ENCODE results near the gene MBD3L4. TPM values are rescaled to one million over a fixed set of nuclear protein-coding genes. Genes with fewer than 3 reads are reported as not detected.
"Not testable (repeated sequence)": the region's sequence is repeated elsewhere in the genome, so short reads cannot be mapped to it uniquely, and the experiment has no call there.

The MBD3L4 gene
- total and polyA plus RNA-seq, 4 donors: not detected

- ATAC-seq (ENCODE audit: low FRiP score); H3K4me3 ChIP-seq (ENCODE audit: low read length in 2 of 2); H3K4me1 ChIP-seq (ENCODE audit: control insufficient read depth in 1 of 2, insufficient read depth in 2 of 2, low read length in 2 of 2); intact Hi-C loops (cut with DNase I); H3K9me3 ChIP-seq (ENCODE audit: control insufficient read depth, low read length); H3K27ac ChIP-seq (ENCODE audit: low read depth in 1 of 2, low read length in 2 of 2); DNase-seq; H3K27me3 ChIP-seq (ENCODE audit: control insufficient read depth in 1 of 2, insufficient read depth in 2 of 2, low read length in 1 of 2); H3K36me3 ChIP-seq (ENCODE audit: control insufficient read depth in 1 of 2, insufficient read depth in 2 of 2, low read length in 1 of 2): not testable (repeated sequence)
- WGBS, 2 donors: 77 to 81% methylated on average over 8 of the region's 16 CpGs
Measured at GRCh38 chr19:7056371-7056770, 16.4 kb upstream of the MBD3L4 start.

- H3K9me3 ChIP-seq (ENCODE audit: control insufficient read depth, low read length); intact Hi-C loops (cut with DNase I); H3K27me3 ChIP-seq (ENCODE audit: control insufficient read depth in 1 of 2, insufficient read depth in 2 of 2, low read length in 1 of 2); ATAC-seq (ENCODE audit: low FRiP score); DNase-seq; H3K4me1 ChIP-seq (ENCODE audit: control insufficient read depth in 1 of 2, insufficient read depth in 2 of 2, low read length in 2 of 2); H3K27ac ChIP-seq (ENCODE audit: low read depth in 1 of 2, low read length in 2 of 2); H3K36me3 ChIP-seq (ENCODE audit: control insufficient read depth in 1 of 2, insufficient read depth in 2 of 2, low read length in 1 of 2); H3K4me3 ChIP-seq (ENCODE audit: low read length in 2 of 2): not testable (repeated sequence)
- WGBS, 2 donors: 89 to 92% methylated on average over 12 of the region's 14 CpGs
Measured at GRCh38 chr19:7055679-7056078, 15.7 kb upstream of the MBD3L4 start.

- H3K27ac ChIP-seq (ENCODE audit: low read depth in 1 of 2, low read length in 2 of 2); H3K4me3 ChIP-seq (ENCODE audit: low read length in 2 of 2); ATAC-seq (ENCODE audit: low FRiP score); H3K4me1 ChIP-seq (ENCODE audit: control insufficient read depth in 1 of 2, insufficient read depth in 2 of 2, low read length in 2 of 2); DNase-seq; H3K36me3 ChIP-seq (ENCODE audit: control insufficient read depth in 1 of 2, insufficient read depth in 2 of 2, low read length in 1 of 2); H3K27me3 ChIP-seq (ENCODE audit: control insufficient read depth in 1 of 2, insufficient read depth in 2 of 2, low read length in 1 of 2); H3K9me3 ChIP-seq (ENCODE audit: control insufficient read depth, low read length); intact Hi-C loops (cut with DNase I): not testable (repeated sequence)
- WGBS, 2 donors: 96% methylated on average over 8 to 12 of the region's 14 CpGs
Measured at GRCh38 chr19:7054635-7055368, 14.8 kb upstream of the MBD3L4 start.

DNA sequence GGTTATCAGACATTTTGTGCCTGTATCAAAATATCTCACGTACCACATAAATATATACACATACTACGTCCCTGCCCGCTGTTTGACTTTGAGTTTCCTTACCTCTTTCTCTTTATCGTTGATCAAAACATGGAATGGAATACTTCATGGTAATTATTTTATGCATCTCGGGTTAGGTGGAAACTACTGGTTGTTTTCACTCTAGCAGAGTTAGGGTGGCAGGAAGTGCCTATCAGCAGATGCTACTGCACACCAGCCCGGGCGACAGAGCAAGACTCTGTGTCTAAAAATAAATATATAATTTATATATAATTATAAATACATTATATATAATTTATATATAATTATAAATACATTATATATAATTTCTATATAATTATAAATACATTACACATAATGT is 12.9 kb upstream of the MBD3L4 start:
- H3K27me3 ChIP-seq (ENCODE audit: control insufficient read depth in 1 of 2, insufficient read depth in 2 of 2, low read length in 1 of 2); DNase-seq; ATAC-seq (ENCODE audit: low FRiP score); H3K9me3 ChIP-seq (ENCODE audit: control insufficient read depth, low read length); H3K27ac ChIP-seq (ENCODE audit: low read depth in 1 of 2, low read length in 2 of 2); H3K4me3 ChIP-seq (ENCODE audit: low read length in 2 of 2); intact Hi-C loops (cut with DNase I); H3K4me1 ChIP-seq (ENCODE audit: control insufficient read depth in 1 of 2, insufficient read depth in 2 of 2, low read length in 2 of 2); H3K36me3 ChIP-seq (ENCODE audit: control insufficient read depth in 1 of 2, insufficient read depth in 2 of 2, low read length in 1 of 2): not testable (repeated sequence)
- WGBS, 2 donors: 90 to 91% methylated on average over 7 of the region's 7 CpGs

DNA sequence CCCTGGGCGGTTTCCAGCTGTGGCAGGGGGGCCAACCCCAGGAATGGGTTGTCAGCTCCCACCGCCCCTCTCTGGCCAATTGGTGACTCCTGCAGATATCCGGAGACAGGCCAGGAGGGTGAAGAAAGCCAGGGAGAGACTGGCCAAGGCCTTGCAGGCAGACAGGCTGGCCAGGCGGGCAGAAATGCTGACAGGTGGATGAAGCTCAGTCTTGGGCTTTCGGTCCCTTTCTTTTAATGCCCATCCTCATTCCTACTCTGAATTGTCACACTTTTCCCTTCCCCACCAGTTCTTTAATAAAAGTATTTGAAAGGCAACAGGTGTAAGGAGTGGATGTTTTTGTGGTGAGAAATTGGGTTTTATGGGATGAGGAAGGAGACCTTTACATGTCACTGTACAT is 11.4 kb upstream of the MBD3L4 start:
- H3K27me3 ChIP-seq (ENCODE audit: control insufficient read depth in 1 of 2, insufficient read depth in 2 of 2, low read length in 1 of 2); ATAC-seq (ENCODE audit: low FRiP score); H3K4me1 ChIP-seq (ENCODE audit: control insufficient read depth in 1 of 2, insufficient read depth in 2 of 2, low read length in 2 of 2); DNase-seq; H3K4me3 ChIP-seq (ENCODE audit: low read length in 2 of 2); H3K9me3 ChIP-seq (ENCODE audit: control insufficient read depth, low read length); H3K36me3 ChIP-seq (ENCODE audit: control insufficient read depth in 1 of 2, insufficient read depth in 2 of 2, low read length in 1 of 2); intact Hi-C loops (cut with DNase I); H3K27ac ChIP-seq (ENCODE audit: low read depth in 1 of 2, low read length in 2 of 2): not testable (repeated sequence)
- WGBS, 2 donors: 80 to 96% methylated on average over 2 to 3 of the region's 5 CpGs

DNA sequence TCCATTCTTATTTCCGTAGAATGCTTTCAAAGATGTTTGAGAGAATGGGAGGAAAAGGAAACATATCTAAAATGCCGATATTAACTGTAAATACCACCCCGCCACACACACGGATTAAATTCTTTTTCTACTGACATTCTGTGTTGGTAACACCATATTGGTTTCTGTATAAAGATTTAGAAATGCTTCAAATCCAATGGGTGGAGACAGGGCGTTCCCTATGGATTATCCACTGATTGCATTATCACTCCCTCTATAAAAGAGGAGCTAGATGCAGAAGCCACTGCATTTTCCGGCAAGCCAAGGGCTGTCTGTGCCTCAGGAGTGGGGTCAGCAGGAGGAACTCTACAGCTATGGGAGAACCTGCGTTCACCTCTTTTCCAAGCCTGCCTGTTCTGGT is 9.0 kb upstream of the MBD3L4 start, which contains the start of gene MBD3L2:
TSS of gene MBD3L2 (plus strand) at position 301 of the 400 bp plus-strand sequence. CDS start at position 354, 53 bp downstream.
- H3K9me3 ChIP-seq (ENCODE audit: control insufficient read depth, low read length); H3K4me1 ChIP-seq (ENCODE audit: control insufficient read depth in 1 of 2, insufficient read depth in 2 of 2, low read length in 2 of 2); H3K4me3 ChIP-seq (ENCODE audit: low read length in 2 of 2); DNase-seq; H3K27ac ChIP-seq (ENCODE audit: low read depth in 1 of 2, low read length in 2 of 2); ATAC-seq (ENCODE audit: low FRiP score); H3K36me3 ChIP-seq (ENCODE audit: control insufficient read depth in 1 of 2, insufficient read depth in 2 of 2, low read length in 1 of 2); intact Hi-C loops (cut with DNase I); H3K27me3 ChIP-seq (ENCODE audit: control insufficient read depth in 1 of 2, insufficient read depth in 2 of 2, low read length in 1 of 2): not testable (repeated sequence)
- WGBS, 2 donors: no CpG with 5 or more reads among the region's 7 CpGs

DNA sequence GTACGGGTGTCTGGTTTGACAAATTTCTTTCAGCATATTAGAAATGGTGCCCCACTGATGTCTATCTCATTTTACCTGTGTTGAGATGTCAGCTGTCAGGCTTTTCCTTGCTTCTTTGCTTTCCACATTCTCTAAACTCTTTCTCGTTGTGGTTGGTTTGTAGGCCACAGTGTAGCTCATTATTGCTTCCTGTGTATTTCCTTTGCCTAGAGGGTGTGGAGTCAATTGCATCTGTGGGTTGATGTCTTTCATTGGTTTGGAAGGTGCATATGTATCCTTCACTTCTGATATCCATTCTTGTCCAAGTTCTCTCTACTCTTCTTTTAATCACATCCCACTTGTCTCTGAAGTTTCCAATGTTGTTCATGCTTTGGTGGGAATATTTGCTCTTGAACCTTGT is 1.6 kb upstream of the MBD3L4 start:
- H3K36me3 ChIP-seq (ENCODE audit: control insufficient read depth in 1 of 2, insufficient read depth in 2 of 2, low read length in 1 of 2); DNase-seq; H3K4me3 ChIP-seq (ENCODE audit: low read length in 2 of 2); H3K9me3 ChIP-seq (ENCODE audit: control insufficient read depth, low read length); H3K27me3 ChIP-seq (ENCODE audit: control insufficient read depth in 1 of 2, insufficient read depth in 2 of 2, low read length in 1 of 2); ATAC-seq (ENCODE audit: low FRiP score); H3K27ac ChIP-seq (ENCODE audit: low read depth in 1 of 2, low read length in 2 of 2); H3K4me1 ChIP-seq (ENCODE audit: control insufficient read depth in 1 of 2, insufficient read depth in 2 of 2, low read length in 2 of 2); intact Hi-C loops (cut with DNase I): not testable (repeated sequence)
- WGBS, 2 donors: no CpG with 5 or more reads among the region's 2 CpGs

GRCh38 chr19:7030278-7030677 is 9.7 kb downstream of the MBD3L4 start, which contains the start of gene MBD3L5:
MBD3L5 (plus strand) TSS chr19:7030578; CDS start chr19:7030612, 34 bp downstream.
- not testable (repeated sequence) for ATAC-seq (ENCODE audit: low FRiP score)
- no CpG with 5 or more reads among the region's 9 CpGs for WGBS, 2 donors

DNA sequence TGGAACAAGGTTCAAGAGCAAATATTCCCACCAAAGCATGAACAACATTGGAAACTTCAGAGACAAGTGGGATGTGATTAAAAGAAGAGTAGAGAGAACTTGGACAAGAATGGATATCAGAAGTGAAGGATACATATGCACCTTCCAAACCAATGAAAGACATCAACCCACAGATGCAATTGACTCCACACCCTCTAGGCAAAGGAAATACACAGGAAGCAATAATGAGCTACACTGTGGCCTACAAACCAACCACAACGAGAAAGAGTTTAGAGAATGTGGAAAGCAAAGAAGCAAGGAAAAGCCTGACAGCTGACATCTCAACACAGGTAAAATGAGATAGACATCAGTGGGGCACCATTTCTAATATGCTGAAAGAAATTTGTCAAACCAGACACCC is 11.2 kb downstream of the MBD3L4 start:
- WGBS, 2 donors: no CpG with 5 or more reads among the region's 1 CpG
- ATAC-seq (ENCODE audit: low FRiP score); H3K27ac ChIP-seq (ENCODE audit: low read depth in 1 of 2, low read length in 2 of 2); H3K9me3 ChIP-seq (ENCODE audit: control insufficient read depth, low read length); intact Hi-C loops (cut with DNase I); H3K4me1 ChIP-seq (ENCODE audit: control insufficient read depth in 1 of 2, insufficient read depth in 2 of 2, low read length in 2 of 2); H3K27me3 ChIP-seq (ENCODE audit: control insufficient read depth in 1 of 2, insufficient read depth in 2 of 2, low read length in 1 of 2); H3K36me3 ChIP-seq (ENCODE audit: control insufficient read depth in 1 of 2, insufficient read depth in 2 of 2, low read length in 1 of 2); H3K4me3 ChIP-seq (ENCODE audit: low read length in 2 of 2); DNase-seq: not testable (repeated sequence)

More at GRCh38 chr19:7030278-7030677, 9.7 kb downstream of the MBD3L4 start, which contains the start of gene MBD3L5:
- H3K27me3 ChIP-seq (ENCODE audit: control insufficient read depth in 1 of 2, insufficient read depth in 2 of 2, low read length in 1 of 2); H3K4me1 ChIP-seq (ENCODE audit: control insufficient read depth in 1 of 2, insufficient read depth in 2 of 2, low read length in 2 of 2); DNase-seq; H3K9me3 ChIP-seq (ENCODE audit: control insufficient read depth, low read length); H3K4me3 ChIP-seq (ENCODE audit: low read length in 2 of 2); H3K36me3 ChIP-seq (ENCODE audit: control insufficient read depth in 1 of 2, insufficient read depth in 2 of 2, low read length in 1 of 2); H3K27ac ChIP-seq (ENCODE audit: low read depth in 1 of 2, low read length in 2 of 2); intact Hi-C loops (cut with DNase I): not testable (repeated sequence)
